Mucosa of descending colon (tissue), 3 donors: ENCODE results near the gene SND1. TPM values are rescaled to one million over a fixed set of nuclear protein-coding genes. Genes with fewer than 3 reads are reported as not detected.

Source experiments
- ATAC-seq: fragments of 200-7000 bp; cut with Tn5 transposase; one replicate; pipeline ENCODE4 v1.9.1; 2020; ENCODE audit warnings: mild to moderate bottlenecking, moderate library complexity
- DNase-seq, 3 donors: peaks; one replicate each; pipeline ENCODE4 v3.0.0-alpha.2; 2020
- H3K36me3 ChIP-seq: fragments of 200-600 bp; one replicate; pipeline ENCODE4 v1.8.0; 2021; ENCODE audit warnings: low read depth, mild to moderate bottlenecking
- H3K4me1 ChIP-seq: fragments of 200-600 bp; one replicate; pipeline ENCODE4 v1.8.0; 2021; ENCODE audit warnings: low read depth, mild to moderate bottlenecking
- H3K4me3 ChIP-seq: fragments of 200-600 bp; one replicate; pipeline ENCODE4 v1.8.0; 2021; ENCODE audit warnings: mild to moderate bottlenecking
- H3K9me3 ChIP-seq: fragments of 200-600 bp; one replicate; pipeline ENCODE4 v1.8.0; 2021; ENCODE audit warnings: mild to moderate bottlenecking
- intact Hi-C, 2 donors: fragments of 100-400 bp; cut with DNase I in 1 of 2; cut with micrococcal nuclease in 1 of 2; formaldehyde crosslinking; loops; one replicate each; pipeline versions ENCODE4 v1.11.0 to v1.11.1; 2022; cut with DNase I, micrococcal nuclease
- total RNA-seq, 3 donors: library from RNA; stranded (reverse); fragmentation: NEBNext Ultra II Directional in 2 of 3; extraction: Animal tissue kit (Norgen Biotek cat#: 25700) in 2 of 3; gene quantifications; one replicate each; pipeline versions ENCODE4 v1.2.1 to v1.2.4, GENCODE V29; 2021 to 2023
- TF ChIP-seq, protein P1 (sequence below): fragments of 200-600 bp; IDR thresholded peaks from one replicate; pipeline ENCODE4 v1.8.0; 2022; ENCODE audit warnings: antibody characterized with exemption, mild to moderate bottlenecking
- donor health status: DM: no; HTN: no; CAD: no; lungs with moderate emphysema.
- donor health status: DM: no; HTN: no; CAD: no.
- donor health status: DM: no; HTN: yes; CAD: no.

The SND1 gene
- total RNA-seq, 3 donors from 2014 or later: 99.0 to 131 (median 106) TPM

DNA sequence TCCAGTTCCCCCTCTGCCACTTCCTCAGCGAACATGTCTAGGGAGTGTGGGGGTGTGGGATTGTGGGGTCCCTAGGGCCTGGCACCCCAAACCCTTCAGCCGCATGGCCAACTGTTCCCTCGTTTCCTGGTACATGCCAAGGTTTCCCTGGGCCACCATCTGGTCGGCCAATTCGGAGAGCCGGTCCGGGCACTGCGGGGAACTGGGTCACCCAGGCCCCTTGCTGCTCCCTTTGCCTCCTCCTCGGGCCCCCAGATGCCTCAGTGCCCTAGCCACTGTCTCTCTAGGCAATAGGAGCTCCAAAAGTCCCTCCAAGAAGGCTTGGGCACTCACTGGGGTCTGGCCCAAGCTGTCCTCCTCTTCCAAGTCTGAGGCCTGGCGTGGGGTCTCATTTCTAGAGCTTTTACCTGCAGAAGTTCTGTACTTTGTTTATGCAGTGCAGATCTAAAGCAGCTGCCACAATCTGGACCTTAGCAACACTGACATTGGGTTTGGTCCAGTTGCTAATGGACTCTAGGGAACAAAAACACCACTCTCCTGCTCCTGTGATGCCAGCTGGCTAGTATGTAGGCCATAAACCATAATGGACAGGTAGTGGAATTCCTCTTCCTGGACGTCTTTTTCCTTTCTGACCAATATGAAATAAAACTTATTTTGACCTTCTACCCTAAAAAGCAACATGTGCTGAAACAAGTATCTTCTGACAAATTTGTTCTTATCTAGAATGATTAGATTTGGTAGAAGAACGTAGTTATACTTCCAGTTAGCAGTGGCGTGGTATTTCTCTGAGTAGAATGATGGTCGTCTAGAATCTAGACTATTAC lies 206.3 kb downstream of the SND1 start:
- TF ChIP-seq, protein P1, sequence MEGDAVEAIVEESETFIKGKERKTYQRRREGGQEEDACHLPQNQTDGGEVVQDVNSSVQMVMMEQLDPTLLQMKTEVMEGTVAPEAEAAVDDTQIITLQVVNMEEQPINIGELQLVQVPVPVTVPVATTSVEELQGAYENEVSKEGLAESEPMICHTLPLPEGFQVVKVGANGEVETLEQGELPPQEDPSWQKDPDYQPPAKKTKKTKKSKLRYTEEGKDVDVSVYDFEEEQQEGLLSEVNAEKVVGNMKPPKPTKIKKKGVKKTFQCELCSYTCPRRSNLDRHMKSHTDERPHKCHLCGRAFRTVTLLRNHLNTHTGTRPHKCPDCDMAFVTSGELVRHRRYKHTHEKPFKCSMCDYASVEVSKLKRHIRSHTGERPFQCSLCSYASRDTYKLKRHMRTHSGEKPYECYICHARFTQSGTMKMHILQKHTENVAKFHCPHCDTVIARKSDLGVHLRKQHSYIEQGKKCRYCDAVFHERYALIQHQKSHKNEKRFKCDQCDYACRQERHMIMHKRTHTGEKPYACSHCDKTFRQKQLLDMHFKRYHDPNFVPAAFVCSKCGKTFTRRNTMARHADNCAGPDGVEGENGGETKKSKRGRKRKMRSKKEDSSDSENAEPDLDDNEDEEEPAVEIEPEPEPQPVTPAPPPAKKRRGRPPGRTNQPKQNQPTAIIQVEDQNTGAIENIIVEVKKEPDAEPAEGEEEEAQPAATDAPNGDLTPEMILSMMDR: no peak
- no peaks in the 10 kb centered on the region for H3K9me3 ChIP-seq
- intact Hi-C loops: no loop called here
- no peaks in the 10 kb centered on the region for H3K36me3 ChIP-seq
- DNase-seq: no peak
- no peaks in the 10 kb centered on the region for H3K4me1 ChIP-seq
- no peak for ATAC-seq
- H3K4me3 ChIP-seq: no peak overlapping the region

DNA sequence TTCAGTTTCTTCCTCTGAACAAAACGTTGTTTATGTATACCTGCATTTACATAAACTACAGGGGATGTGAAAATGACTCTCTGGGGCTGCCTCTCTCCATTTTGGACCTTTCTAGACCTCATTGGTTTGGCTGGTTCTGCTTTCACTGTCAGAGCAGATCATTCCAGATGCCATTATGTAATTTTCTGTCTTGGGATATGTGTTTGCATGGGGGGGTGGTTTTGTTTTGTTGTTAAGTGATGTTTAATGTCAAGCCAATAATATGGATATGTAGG lies 206.9 kb downstream of the SND1 start:
- TF ChIP-seq, protein P1: no peak
- H3K4me3 ChIP-seq: no peak overlapping the region
- no peaks in the 10 kb centered on the region for H3K4me1 ChIP-seq
- no peaks in the 10 kb centered on the region for H3K9me3 ChIP-seq
- no peaks in the 10 kb centered on the region for H3K36me3 ChIP-seq
- no peak for ATAC-seq
- intact Hi-C loops: no loop called here
- no peak for DNase-seq

DNA sequence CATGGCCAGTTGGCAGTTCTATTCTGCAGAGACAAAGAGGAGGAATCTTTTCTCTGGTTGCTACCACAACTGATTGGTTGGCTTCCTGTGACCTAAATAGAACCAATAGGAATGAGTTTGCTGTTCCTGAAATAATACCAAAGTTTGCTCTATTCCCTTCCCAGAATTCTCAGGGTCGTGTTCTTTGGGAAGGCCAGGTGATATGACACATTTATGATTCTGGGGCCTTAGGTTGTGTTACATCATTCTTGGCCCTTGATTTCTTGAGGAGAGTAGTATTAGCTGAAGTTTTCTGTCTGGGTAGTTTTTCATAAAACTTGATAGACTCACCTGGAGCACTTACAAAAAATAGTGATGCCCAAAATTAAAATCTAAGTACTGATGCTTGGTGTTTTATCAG lies 207.3 kb downstream of the SND1 start:
- Histone ChIP-seq H3K36me3 (no peaks in the 10 kb centered on the region), H3K4me3 (no peak overlapping the region), H3K9me3 (no peaks in the 10 kb centered on the region), H3K4me1 (no peaks in the 10 kb centered on the region)
- intact Hi-C loops: no loop called here
- no peak for ATAC-seq
- no peak for DNase-seq
- TF ChIP-seq, protein P1: no peak

DNA sequence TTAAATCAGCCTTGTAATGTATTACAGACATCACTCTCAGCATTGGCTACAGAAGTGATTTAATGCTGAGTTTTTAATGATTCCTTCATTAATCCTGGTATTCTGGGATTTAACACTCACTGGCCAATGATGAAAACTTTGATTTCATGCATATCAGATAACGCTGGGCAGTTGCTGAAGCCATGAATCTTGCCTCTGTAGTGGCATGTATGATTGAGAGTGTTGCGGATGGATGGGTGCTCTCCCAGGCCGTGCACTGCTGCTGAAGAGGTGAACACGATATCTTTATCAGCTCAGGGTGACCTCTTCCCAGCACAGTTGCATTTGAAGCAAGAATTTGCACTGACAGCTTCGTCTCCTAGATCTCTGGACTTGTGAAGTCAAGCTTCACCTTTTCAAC lies 210.5 kb downstream of the SND1 start:
- ATAC-seq (no peak), DNase-seq (no peak)
- Histone ChIP-seq H3K4me3 (no peak overlapping the region), H3K36me3 (no peaks in the 10 kb centered on the region), H3K9me3 (no peaks in the 10 kb centered on the region), H3K4me1 (no peaks in the 10 kb centered on the region)
- TF ChIP-seq, protein P1: no peak
- intact Hi-C loops: no loop called here

DNA sequence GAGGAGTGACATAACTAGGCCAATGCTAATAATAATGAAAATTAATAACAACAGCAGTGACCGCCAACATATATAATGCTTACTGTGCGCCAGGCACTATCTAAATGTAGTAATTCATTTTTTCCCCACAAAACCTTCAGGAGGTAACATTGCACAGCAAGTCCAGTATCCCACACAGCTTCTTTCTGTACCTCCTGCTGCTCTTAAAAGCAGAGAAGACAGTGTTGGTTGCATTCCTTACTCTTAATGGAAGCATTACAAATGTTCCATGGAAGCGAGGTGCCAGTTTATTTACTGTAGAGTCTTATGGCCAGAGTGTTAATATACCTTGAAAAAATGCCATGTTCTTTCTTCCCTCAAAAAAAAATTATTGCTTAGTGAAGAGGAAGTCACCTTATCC lies 211.1 kb downstream of the SND1 start:
- intact Hi-C loops: no loop called here

More for the DNA sequence above, 211.1 kb downstream of the SND1 start:
- TF ChIP-seq, protein P1: no peak
- ATAC-seq (no peak), DNase-seq (no peak)
- Histone ChIP-seq H3K36me3 (no peaks in the 10 kb centered on the region), H3K4me3 (no peak overlapping the region), H3K9me3 (no peaks in the 10 kb centered on the region), H3K4me1 (no peaks in the 10 kb centered on the region)
